HG03520 (cell line): ENCODE data around the gene UGT2B7.

Source experiments
- ATAC-seq: cut with Tn5 transposase; IDR thresholded peaks from one replicate; pipeline ENCODE4 v1.9.1; 2021; ENCODE audit warnings: mild to moderate bottlenecking, moderate library complexity; ENCODE audit not compliant: unreplicated experiment

Gene UGT2B7

DNA sequence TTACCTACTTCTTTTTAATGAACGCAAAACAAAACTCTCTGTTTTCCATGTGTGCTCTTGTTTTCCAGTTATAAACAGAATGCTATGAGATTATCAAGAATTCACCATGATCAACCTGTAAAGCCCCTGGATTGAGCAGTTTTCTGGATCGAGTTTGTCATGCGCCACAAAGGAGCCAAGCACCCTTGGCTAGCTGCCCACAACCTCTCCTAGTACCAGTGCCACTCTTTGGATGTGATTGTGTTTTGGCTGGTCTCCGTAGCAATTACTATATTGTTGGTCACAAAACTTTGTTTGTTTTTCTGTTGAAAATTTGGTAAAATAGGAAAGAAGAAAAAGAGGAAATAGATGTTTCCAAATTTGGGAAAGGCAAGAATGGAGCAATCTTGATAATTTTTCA lies 51.1 kb downstream of the UGT2B7 start:
- no peak for ATAC-seq

GRCh38 chr4:69154021-69154420 lies 57.7 kb downstream of the UGT2B7 start:
- ATAC-seq, result no peak

GRCh38 chr4:69156913-69157312 lies 60.6 kb downstream of the UGT2B7 start:
- ATAC-seq, result no peak
